HepG2 (cell line): Measurements from ENCODE around the gene TMEM187. TPM values are rescaled to one million over a fixed set of nuclear protein-coding genes. Genes with fewer than 3 reads are reported as not detected.

ENCODE experiments used
- POLR2A ChIP-seq, 2 experiments: IDR thresholded peaks; 2 replicates each; pipeline ENCODE4 v1.6.1; 2011; ENCODE audit warnings: low read depth in 2 of 2, low read length in 2 of 2, mild to moderate bottlenecking in 1 of 2, moderate library complexity in 1 of 2; ENCODE audit not compliant: insufficient read depth in 1 of 2
- RFX3 ChIP-seq: IDR thresholded peaks from 2 replicates; pipeline ENCODE4 v1.6.1; 2016; ENCODE audit warnings: missing biosample characterization, missing genetic modification reagents
- SUZ12 ChIP-seq: fragments of 150-350 bp; IDR thresholded peaks from 2 replicates; pipeline ENCODE4 v1.6.1; 2014; ENCODE audit warnings: low read depth, low read length
- ZNF235 ChIP-seq: sonication (generic); formaldehyde crosslinking; IDR thresholded peaks from 2 replicates; pipeline ENCODE4 v1.8.1; 2023; ENCODE audit warnings: mild to moderate bottlenecking, missing genetic modification reagents, borderline replicate concordance
- ZNF558 ChIP-seq: sonication (generic); formaldehyde crosslinking; IDR thresholded peaks from 2 replicates; pipeline ENCODE4 v1.9.0; 2022; ENCODE audit warnings: mild to moderate bottlenecking, missing genetic modification reagents, borderline replicate concordance
- ZNF615 ChIP-seq: sonication (generic); formaldehyde crosslinking; IDR thresholded peaks from 2 replicates; pipeline ENCODE4 v1.5.0; 2020; ENCODE audit warnings: mild to moderate bottlenecking, missing genetic modification reagents, borderline replicate concordance
- ZNF776 ChIP-seq: sonication (generic); formaldehyde crosslinking; IDR thresholded peaks from 2 replicates; pipeline ENCODE4 v1.4.0; 2020; ENCODE audit warnings: mild to moderate bottlenecking, missing genetic modification reagents
- polyA plus RNA-seq, 8 experiments: library from polyadenylated mRNA; depleted of rRNA in 3 of 8; stranded (reverse) in 7 of 8; unstranded in 1 of 8; fragments of >200 nt; fragmentation: Illumina TruSeq in 4 of 8; extraction: Trizol in 4 of 8; gene quantifications; 2 replicates each; pipeline versions ENCODE4 v1.2.1 to v1.2.3, GENCODE V29; 2011 to 2016; ENCODE audit warnings: low read depth in 4 of 8, missing spikeins in 1 of 8, mixed read lengths in 1 of 8; ENCODE audit not compliant: insufficient read depth in 1 of 8
- total RNA-seq, 5 experiments: library from RNA; depleted of rRNA; stranded (reverse); fragments of >200 nt; fragmentation: Illumina TruSeq; extraction: Trizol; gene quantifications; 2 replicates each; pipeline ENCODE4 v1.2.3, GENCODE V29; 2016; ENCODE audit warnings: low read depth in 1 of 5
- TF ChIP-seq, protein P1 (sequence below): sonication (generic); formaldehyde crosslinking; IDR thresholded peaks from 2 replicates; pipeline ENCODE4 v1.4.0; 2020; ENCODE audit warnings: mild to moderate bottlenecking, missing genetic modification reagents
- TF ChIP-seq, protein P2 (sequence below): IDR thresholded peaks from 2 replicates; pipeline ENCODE4 v1.6.1; 2016; ENCODE audit warnings: low read depth, missing genetic modification reagents, missing compliant biosample characterization

The TMEM187 gene
- total and polyA plus RNA-seq, 2 of the 13 experiments (the other 11 are each of a cell fraction or from before 2014, with no cell fraction given): 2.2 to 6.2 TPM

DNA sequence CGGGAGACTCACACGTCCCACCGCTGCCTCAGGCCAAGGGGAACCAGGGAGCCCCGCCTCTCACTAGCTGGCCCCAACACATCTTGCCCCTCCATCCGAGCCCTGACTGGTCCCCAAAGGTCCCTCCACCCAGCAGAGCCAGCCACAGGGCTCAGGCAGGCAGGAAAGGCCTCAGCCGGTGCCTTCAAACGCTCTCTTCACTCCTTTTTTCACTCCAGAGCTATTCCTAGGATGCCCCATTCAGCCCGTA, 45.0 kb upstream of the TMEM187 start (continued):
- TF ChIP-seq, protein P1, sequence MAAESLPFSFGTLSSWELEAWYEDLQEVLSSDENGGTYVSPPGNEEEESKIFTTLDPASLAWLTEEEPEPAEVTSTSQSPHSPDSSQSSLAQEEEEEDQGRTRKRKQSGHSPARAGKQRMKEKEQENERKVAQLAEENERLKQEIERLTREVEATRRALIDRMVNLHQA (CRISPR knock-in tag): no peak
- TF ChIP-seq ZNF615 (CRISPR knock-in tag) (no peak), ZNF235 (no peak), POLR2A (IDR thresholded peaks at IDR 0.05; ENCODE audit: insufficient read depth in 1 of 2, low read depth in 2 of 2, low read length in 2 of 2) (no peak; a peak in 1 of 4 replicates), ZNF558 (CRISPR knock-in tag) (no peak), RFX3 (CRISPR knock-in tag) (no peak), ZNF776 (CRISPR knock-in tag) (no peak), SUZ12 (no peak)
- TF ChIP-seq, protein P2, sequence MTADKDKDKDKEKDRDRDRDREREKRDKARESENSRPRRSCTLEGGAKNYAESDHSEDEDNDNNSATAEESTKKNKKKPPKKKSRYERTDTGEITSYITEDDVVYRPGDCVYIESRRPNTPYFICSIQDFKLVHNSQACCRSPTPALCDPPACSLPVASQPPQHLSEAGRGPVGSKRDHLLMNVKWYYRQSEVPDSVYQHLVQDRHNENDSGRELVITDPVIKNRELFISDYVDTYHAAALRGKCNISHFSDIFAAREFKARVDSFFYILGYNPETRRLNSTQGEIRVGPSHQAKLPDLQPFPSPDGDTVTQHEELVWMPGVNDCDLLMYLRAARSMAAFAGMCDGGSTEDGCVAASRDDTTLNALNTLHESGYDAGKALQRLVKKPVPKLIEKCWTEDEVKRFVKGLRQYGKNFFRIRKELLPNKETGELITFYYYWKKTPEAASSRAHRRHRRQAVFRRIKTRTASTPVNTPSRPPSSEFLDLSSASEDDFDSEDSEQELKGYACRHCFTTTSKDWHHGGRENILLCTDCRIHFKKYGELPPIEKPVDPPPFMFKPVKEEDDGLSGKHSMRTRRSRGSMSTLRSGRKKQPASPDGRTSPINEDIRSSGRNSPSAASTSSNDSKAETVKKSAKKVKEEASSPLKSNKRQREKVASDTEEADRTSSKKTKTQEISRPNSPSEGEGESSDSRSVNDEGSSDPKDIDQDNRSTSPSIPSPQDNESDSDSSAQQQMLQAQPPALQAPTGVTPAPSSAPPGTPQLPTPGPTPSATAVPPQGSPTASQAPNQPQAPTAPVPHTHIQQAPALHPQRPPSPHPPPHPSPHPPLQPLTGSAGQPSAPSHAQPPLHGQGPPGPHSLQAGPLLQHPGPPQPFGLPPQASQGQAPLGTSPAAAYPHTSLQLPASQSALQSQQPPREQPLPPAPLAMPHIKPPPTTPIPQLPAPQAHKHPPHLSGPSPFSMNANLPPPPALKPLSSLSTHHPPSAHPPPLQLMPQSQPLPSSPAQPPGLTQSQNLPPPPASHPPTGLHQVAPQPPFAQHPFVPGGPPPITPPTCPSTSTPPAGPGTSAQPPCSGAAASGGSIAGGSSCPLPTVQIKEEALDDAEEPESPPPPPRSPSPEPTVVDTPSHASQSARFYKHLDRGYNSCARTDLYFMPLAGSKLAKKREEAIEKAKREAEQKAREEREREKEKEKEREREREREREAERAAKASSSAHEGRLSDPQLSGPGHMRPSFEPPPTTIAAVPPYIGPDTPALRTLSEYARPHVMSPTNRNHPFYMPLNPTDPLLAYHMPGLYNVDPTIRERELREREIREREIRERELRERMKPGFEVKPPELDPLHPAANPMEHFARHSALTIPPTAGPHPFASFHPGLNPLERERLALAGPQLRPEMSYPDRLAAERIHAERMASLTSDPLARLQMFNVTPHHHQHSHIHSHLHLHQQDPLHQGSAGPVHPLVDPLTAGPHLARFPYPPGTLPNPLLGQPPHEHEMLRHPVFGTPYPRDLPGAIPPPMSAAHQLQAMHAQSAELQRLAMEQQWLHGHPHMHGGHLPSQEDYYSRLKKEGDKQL: no peak
